MM.1S (cell line): ENCODE results near the gene KRT10.

Source experiments
- EZH2 ChIP-seq: fragments of 300-600 bp; sonication (generic); optimal IDR thresholded peaks from 2 replicates; pipeline ENCODE3; 2017; ENCODE audit warnings: low read depth, mild to moderate bottlenecking, antibody characterized with exemption, low read length, mixed read lengths
- EZH2phosphoT487 ChIP-seq: fragments of 300-600 bp; sonication (generic); IDR thresholded peaks from 2 replicates; pipeline ENCODE4 v1.6.1; 2018; ENCODE audit warnings: antibody characterized with exemption, low read length
- TF ChIP-seq, protein P1 (sequence below): fragments of 300-600 bp; sonication (generic); IDR thresholded peaks from 2 replicates; pipeline ENCODE4 v1.5.1; 2016; ENCODE audit warnings: antibody characterized with exemption, low read length, mixed read lengths

DNA sequence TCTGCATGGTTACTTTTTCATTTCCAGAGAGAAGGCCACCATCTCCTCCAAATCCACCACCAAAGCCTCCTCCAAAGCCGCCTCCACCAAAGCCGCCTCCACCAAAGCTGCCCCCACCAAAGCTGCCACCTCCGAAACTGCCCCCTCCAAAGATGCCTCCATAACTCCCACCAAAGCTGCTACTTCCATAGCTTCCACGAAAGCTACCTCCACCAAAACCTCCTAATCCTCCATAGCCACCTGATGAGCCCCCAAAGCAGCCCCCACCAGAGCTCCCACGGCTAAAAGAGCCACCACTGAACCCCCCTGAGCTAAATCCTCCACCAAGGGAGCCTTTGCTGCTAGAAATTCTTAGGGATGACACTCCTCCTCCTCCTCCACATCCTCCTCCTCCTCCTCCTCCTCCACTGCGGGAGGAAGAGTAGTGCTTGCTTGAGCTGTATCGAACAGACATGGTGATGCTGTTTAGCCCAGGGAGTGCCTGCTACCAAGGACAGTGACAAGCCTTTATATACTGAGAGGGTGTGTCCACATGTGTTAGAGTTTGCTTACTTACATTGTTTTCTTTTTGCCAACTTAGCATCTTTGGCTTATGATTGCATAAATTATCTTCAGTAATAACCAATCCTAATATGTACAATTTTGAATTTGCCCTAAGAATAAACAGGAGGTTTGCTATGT lies at the start of gene KRT10:
- TF ChIP-seq, protein P1, sequence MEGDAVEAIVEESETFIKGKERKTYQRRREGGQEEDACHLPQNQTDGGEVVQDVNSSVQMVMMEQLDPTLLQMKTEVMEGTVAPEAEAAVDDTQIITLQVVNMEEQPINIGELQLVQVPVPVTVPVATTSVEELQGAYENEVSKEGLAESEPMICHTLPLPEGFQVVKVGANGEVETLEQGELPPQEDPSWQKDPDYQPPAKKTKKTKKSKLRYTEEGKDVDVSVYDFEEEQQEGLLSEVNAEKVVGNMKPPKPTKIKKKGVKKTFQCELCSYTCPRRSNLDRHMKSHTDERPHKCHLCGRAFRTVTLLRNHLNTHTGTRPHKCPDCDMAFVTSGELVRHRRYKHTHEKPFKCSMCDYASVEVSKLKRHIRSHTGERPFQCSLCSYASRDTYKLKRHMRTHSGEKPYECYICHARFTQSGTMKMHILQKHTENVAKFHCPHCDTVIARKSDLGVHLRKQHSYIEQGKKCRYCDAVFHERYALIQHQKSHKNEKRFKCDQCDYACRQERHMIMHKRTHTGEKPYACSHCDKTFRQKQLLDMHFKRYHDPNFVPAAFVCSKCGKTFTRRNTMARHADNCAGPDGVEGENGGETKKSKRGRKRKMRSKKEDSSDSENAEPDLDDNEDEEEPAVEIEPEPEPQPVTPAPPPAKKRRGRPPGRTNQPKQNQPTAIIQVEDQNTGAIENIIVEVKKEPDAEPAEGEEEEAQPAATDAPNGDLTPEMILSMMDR: no peak
- TF ChIP-seq EZH2 (no peak), EZH2phosphoT487 (no peak)
